GM23338 (cell line): ENCODE measurements around the gene ELFN1.

Experiments used
- CREB1 ChIP-seq: fragments of 250-450 bp; sonication (Bioruptor Pico); IDR thresholded peaks from 2 replicates; pipeline ENCODE4 v1.5.0; 2020; ENCODE audit warnings: low read depth, mild to moderate bottlenecking, moderate library complexity
- CTCF ChIP-seq, 2 experiments: fragments of 200-600 bp in 1 of 2; sonication (generic) in 1 of 2; conservative IDR thresholded peaks; 2 replicates each; pipeline versions ENCODE4 v1.5.1 to v1.6.1; 2016 to 2017; ENCODE audit warnings: antibody characterized with exemption in 2 of 2, low read depth in 2 of 2, mild to moderate bottlenecking in 2 of 2, moderate library complexity in 1 of 2
- EZH2 ChIP-seq: fragments of 200-600 bp; sonication (generic); IDR thresholded peaks from one replicate; pipeline ENCODE4 v1.8.0; 2017; ENCODE audit warnings: antibody characterized with exemption, mild to moderate bottlenecking, low read depth; ENCODE audit not compliant: unreplicated experiment
- EZH2phosphoT487 ChIP-seq: fragments of 200-600 bp; sonication (generic); IDR thresholded peaks from one replicate; pipeline ENCODE4 v1.8.1; 2018; ENCODE audit warnings: antibody characterized with exemption; ENCODE audit not compliant: unreplicated experiment
- JUNB ChIP-seq: IDR thresholded peaks from one replicate; pipeline ENCODE4 v1.6.1; 2016; ENCODE audit warnings: antibody characterized with exemption; ENCODE audit not compliant: unreplicated experiment
- NANOG ChIP-seq: IDR thresholded peaks from 2 replicates; pipeline ENCODE4 v1.6.1; 2016; ENCODE audit warnings: antibody characterized with exemption, borderline replicate concordance
- POLR2AphosphoS5 ChIP-seq: IDR thresholded peaks from 2 replicates; pipeline ENCODE4 v1.6.1; 2016; ENCODE audit warnings: antibody characterized with exemption, low read depth
- REST ChIP-seq: IDR thresholded peaks from one replicate; pipeline ENCODE4 v1.6.1; 2018; ENCODE audit warnings: antibody characterized with exemption; ENCODE audit not compliant: unreplicated experiment
- STAT1 ChIP-seq: IDR thresholded peaks from one replicate; pipeline ENCODE4 v1.6.1; 2016; ENCODE audit warnings: antibody characterized with exemption; ENCODE audit not compliant: unreplicated experiment
- ZNF331 ChIP-seq: fragments of 250-450 bp; sonication (Bioruptor Pico); IDR thresholded peaks from 2 replicates; pipeline ENCODE4 v1.5.0; 2020; ENCODE audit warnings: low read depth, mild to moderate bottlenecking, moderate library complexity

GRCh38 chr7:1675673-1676549 lies 5.8 kb downstream of the ELFN1 start:
- TF ChIP-seq CTCF (conservative IDR thresholded peaks at IDR 0.05; ENCODE audit: low read depth in 2 of 2) (no peak), REST (no peak), EZH2phosphoT487 (no peak), NANOG (no peak), CREB1 (CRISPR knock-in tag) (no peak), ZNF331 (CRISPR knock-in tag) (no peak), EZH2 (no peak), POLR2AphosphoS5 (no peak), STAT1 (no peak), JUNB (no peak)
